Measurements from ENCODE around the gene KIAA1958.

DNA sequence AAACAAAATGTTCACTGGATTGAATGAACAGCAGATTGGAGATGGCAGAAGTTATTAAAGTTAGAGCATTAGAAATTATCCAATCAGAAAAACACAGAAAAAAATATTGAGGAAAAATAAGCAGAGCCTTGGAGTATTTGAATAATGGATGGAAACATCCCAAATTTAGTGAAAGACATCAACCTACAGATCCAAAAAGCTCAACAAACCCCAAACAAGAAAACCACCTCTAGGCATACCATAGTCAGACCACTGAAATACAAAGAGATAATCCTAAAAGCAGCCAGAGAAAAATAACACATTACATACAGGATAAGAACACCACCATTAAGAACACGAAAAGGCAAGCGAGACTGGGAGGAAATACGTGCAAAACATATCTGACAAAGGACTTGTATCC lies 226.1 kb downstream of the KIAA1958 start:
- TF ChIP-seq, protein P1, sequence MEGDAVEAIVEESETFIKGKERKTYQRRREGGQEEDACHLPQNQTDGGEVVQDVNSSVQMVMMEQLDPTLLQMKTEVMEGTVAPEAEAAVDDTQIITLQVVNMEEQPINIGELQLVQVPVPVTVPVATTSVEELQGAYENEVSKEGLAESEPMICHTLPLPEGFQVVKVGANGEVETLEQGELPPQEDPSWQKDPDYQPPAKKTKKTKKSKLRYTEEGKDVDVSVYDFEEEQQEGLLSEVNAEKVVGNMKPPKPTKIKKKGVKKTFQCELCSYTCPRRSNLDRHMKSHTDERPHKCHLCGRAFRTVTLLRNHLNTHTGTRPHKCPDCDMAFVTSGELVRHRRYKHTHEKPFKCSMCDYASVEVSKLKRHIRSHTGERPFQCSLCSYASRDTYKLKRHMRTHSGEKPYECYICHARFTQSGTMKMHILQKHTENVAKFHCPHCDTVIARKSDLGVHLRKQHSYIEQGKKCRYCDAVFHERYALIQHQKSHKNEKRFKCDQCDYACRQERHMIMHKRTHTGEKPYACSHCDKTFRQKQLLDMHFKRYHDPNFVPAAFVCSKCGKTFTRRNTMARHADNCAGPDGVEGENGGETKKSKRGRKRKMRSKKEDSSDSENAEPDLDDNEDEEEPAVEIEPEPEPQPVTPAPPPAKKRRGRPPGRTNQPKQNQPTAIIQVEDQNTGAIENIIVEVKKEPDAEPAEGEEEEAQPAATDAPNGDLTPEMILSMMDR (conservative IDR thresholded peaks at IDR 0.05; ENCODE audit: low read depth, low read length) = no peak
- TF ChIP-seq EZH2 (IDR thresholded peaks at IDR 0.05; ENCODE audit: low read length, unreplicated experiment) = no peak
- TF ChIP-seq EZH2phosphoT487 (IDR thresholded peaks at IDR 0.05; ENCODE audit: borderline replicate concordance, low read length) = no peak
